Naive thymus-derived CD4-positive, alpha-beta T cell (primary cell): ENCODE data around the gene LEMD1. TPM values are rescaled to one million over a fixed set of nuclear protein-coding genes. Genes with fewer than 3 reads are reported as not detected.

Source experiments
- ATAC-seq: fragments of 150-1000 bp; cut with Tn5 transposase; 2 replicates; pipeline ENCODE4 v1.10.0; 2021; ENCODE audit warnings: mild to moderate bottlenecking, moderate library complexity
- CTCF ChIA-PET: fragments of 350-600 bp; sonication (Branson Sonifier 250); formaldehyde crosslinking; loops from one replicate; lab custom pipeline; 2021; ENCODE audit warnings: antibody characterized with exemption; lab: Charles Lee
- POLR2A ChIA-PET: fragments of 350-600 bp; sonication (Branson Sonifier 250); formaldehyde crosslinking; loops from one replicate; lab custom pipeline; 2021; ENCODE audit warnings: antibody characterized with exemption, inconsistent platforms; lab: Charles Lee
- DNase-seq, 9 donors: peaks; one replicate each; pipeline versions ENCODE4 v3.0.0 to v3.0.0-alpha.2; 2020 to 2022; ENCODE audit warnings: mixed read lengths in 1 of 9
- H3K27ac ChIP-seq: one replicate; pipeline ENCODE4 v1.7.0; 2013; ENCODE audit warnings: mild to moderate bottlenecking, low read depth, low read length, moderate library complexity
- H3K27me3 ChIP-seq, 2 donors: one replicate each; pipeline ENCODE4 v1.7.0; 2013; ENCODE audit warnings: low read length in 2 of 2, mild to moderate bottlenecking in 2 of 2, moderate library complexity in 2 of 2; ENCODE audit not compliant: control insufficient read depth in 2 of 2, insufficient read depth in 2 of 2
- H3K36me3 ChIP-seq, 3 experiments: 1 replicate in 2 of 3; 2 replicates in 1 of 3; pipeline ENCODE4 v1.7.0; 2013; ENCODE audit warnings: low read length in 3 of 3, mild to moderate bottlenecking in 3 of 3, moderate library complexity in 1 of 3; ENCODE audit not compliant: insufficient read depth in 3 of 3, control insufficient read depth in 2 of 3
- H3K4me1 ChIP-seq, 2 donors: one replicate each; pipeline ENCODE4 v1.7.0; 2013; ENCODE audit warnings: low read length in 2 of 2, mild to moderate bottlenecking in 2 of 2, moderate library complexity in 1 of 2; ENCODE audit not compliant: control insufficient read depth in 2 of 2, insufficient read depth in 2 of 2
- H3K4me3 ChIP-seq: 2 replicates; pipeline ENCODE4 v1.7.0; 2013; ENCODE audit warnings: mild to moderate bottlenecking, low read length
- H3K9me3 ChIP-seq, 3 experiments: 1 replicate in 2 of 3; 2 replicates in 1 of 3; pipeline ENCODE4 v1.7.0; 2013; ENCODE audit warnings: low read length in 3 of 3; ENCODE audit not compliant: control insufficient read depth in 2 of 3
- H3K27ac Mint-ChIP-seq, 9 donors: one replicate each; pipeline ENCODE4 v1.8.0; 2020 to 2022; ENCODE audit warnings: mixed read lengths in 9 of 9, mild to moderate bottlenecking in 8 of 9, moderate library complexity in 5 of 9, inconsistent platforms in 2 of 9
- H3K27me3 Mint-ChIP-seq, 5 donors: one replicate each; pipeline ENCODE4 v1.8.0; 2021 to 2022; ENCODE audit warnings: mixed read lengths in 5 of 5, mild to moderate bottlenecking in 1 of 5
- H3K36me3 Mint-ChIP-seq, 5 donors: one replicate each; pipeline ENCODE4 v1.8.0; 2020 to 2022; ENCODE audit warnings: mixed read lengths in 5 of 5, mild to moderate bottlenecking in 3 of 5, inconsistent platforms in 1 of 5
- H3K4me1 Mint-ChIP-seq, 7 donors: one replicate each; pipeline ENCODE4 v1.8.0; 2020 to 2022; ENCODE audit warnings: mixed read lengths in 7 of 7, mild to moderate bottlenecking in 3 of 7, inconsistent platforms in 1 of 7
- H3K4me3 Mint-ChIP-seq, 10 donors: one replicate each; pipeline ENCODE4 v1.8.0; 2020 to 2022; ENCODE audit warnings: mild to moderate bottlenecking in 10 of 10, mixed read lengths in 10 of 10, moderate library complexity in 6 of 10, inconsistent platforms in 2 of 10
- H3K9me3 Mint-ChIP-seq, 11 donors: one replicate each; pipeline ENCODE4 v1.8.0; 2020 to 2022; ENCODE audit warnings: mixed read lengths in 11 of 11, mild to moderate bottlenecking in 4 of 11, inconsistent platforms in 1 of 11, moderate library complexity in 1 of 11
- intact Hi-C, 2 donors: fragments of 100-400 bp; cut with micrococcal nuclease; formaldehyde crosslinking; loops; one replicate each; pipeline ENCODE4 v1.15.1; 2023
- polyA plus RNA-seq, 2 donors: library from polyadenylated mRNA; unstranded; fragments of 300-500 nt; fragmentation: Illumina TruSeq; gene quantifications; one replicate each; pipeline ENCODE4 v1.2.3, GENCODE V29; 2021
- total RNA-seq, 6 experiments: library from RNA in 5 of 6; stranded (reverse) in 5 of 6; gene quantifications; 1 replicate in 5 of 6; 2 replicates in 1 of 6; pipeline ENCODE4 v1.2.3 and lab custom pipeline; 2021 to 2026

Gene LEMD1
- total and polyA plus RNA-seq, 7 experiments from 2014 or later: 0.97 TPM; not detected in 6

- peaks cover 0 to 11% (median 0%) of the 10 kb centered on the region in 5 donors for H3K27me3 Mint-ChIP-seq
- H3K36me3 Mint-ChIP-seq: no peaks in the 10 kb centered on the region
- intact Hi-C loops: loop anchor here in 1 of 2 donors (5.0 kb wide), 2 partner anchors 43 to 92 kb away; no protein-coding TSS in a partner anchor
- peaks cover 17 to 25% of the 10 kb centered on the region in 2 donors for H3K4me1 ChIP-seq
- H3K27me3 ChIP-seq: no peaks in the 10 kb centered on the region
- no peak for ATAC-seq
- H3K27ac ChIP-seq: no peak overlapping the region
- H3K4me3 Mint-ChIP-seq: no peak overlapping the region
- no peak overlapping the region for H3K4me3 ChIP-seq
- ChIA-PET CTCF (no interaction called here), POLR2A (interaction anchor here (0.7 kb wide), 1 partner anchor 8 kb away, joined by 3 read pairs; no protein-coding TSS in a partner anchor)
- H3K9me3 Mint-ChIP-seq: no peaks in the 10 kb centered on the region
- peaks cover 18 to 27% (median 23%) of the 10 kb centered on the region in 7 donors for H3K4me1 Mint-ChIP-seq
- DNase-seq: no peak
- no peaks in the 10 kb centered on the region for H3K36me3 ChIP-seq
- peak overlapping the region in 1 of 9 donors; percentile 36 for H3K27ac Mint-ChIP-seq
- no peaks in the 10 kb centered on the region for H3K9me3 ChIP-seq
These were observed 22.6 kb upstream of the LEMD1 start for GRCh38 chr1:205444300-205444930.

GRCh38 chr1:205443585-205444299 lies 21.9 kb upstream of the LEMD1 start:
- no peak overlapping the region for H3K4me3 ChIP-seq
- DNase-seq (no peak), ATAC-seq (no peak)
- POLR2A ChIA-PET: interaction anchor here (0.7 kb wide), 1 partner anchor 9 kb away, joined by 3 read pairs; no protein-coding TSS in a partner anchor
- H3K4me1 Mint-ChIP-seq: peaks cover 18 to 26% (median 23%) of the 10 kb centered on the region in 7 donors
- H3K4me1 ChIP-seq: peaks cover 17 to 26% of the 10 kb centered on the region in 2 donors
- no peaks in the 10 kb centered on the region for H3K36me3 Mint-ChIP-seq
- H3K27ac Mint-ChIP-seq: no peak overlapping the region
- H3K27ac ChIP-seq: no peak overlapping the region
- CTCF ChIA-PET: no interaction called here
- no peaks in the 10 kb centered on the region for H3K9me3 Mint-ChIP-seq
- peaks cover 0 to 11% (median 0%) of the 10 kb centered on the region in 5 donors for H3K27me3 Mint-ChIP-seq
- H3K4me3 Mint-ChIP-seq: no peak overlapping the region
- intact Hi-C loops: loop anchor here in 1 of 2 donors (5.0 kb wide), 2 partner anchors 44 to 91 kb away; no protein-coding TSS in a partner anchor
- H3K9me3 ChIP-seq: no peaks in the 10 kb centered on the region
- H3K27me3 ChIP-seq: no peaks in the 10 kb centered on the region
- no peaks in the 10 kb centered on the region for H3K36me3 ChIP-seq

- POLR2A ChIA-PET: no interaction called here
- H3K4me3 ChIP-seq: no peak overlapping the region
- peak overlapping the region in 1 of 10 donors; percentile 8 for H3K4me3 Mint-ChIP-seq
- no peaks in the 10 kb centered on the region for H3K9me3 Mint-ChIP-seq
- intact Hi-C loops: loop anchor here in 1 of 2 donors (5.0 kb wide), 2 partner anchors 45 to 90 kb away; no protein-coding TSS in a partner anchor
- peaks cover 0 to 8% (median 0%) of the 10 kb centered on the region in 5 donors for H3K27me3 Mint-ChIP-seq
- DNase-seq: no peak
- H3K27ac ChIP-seq: no peak overlapping the region
- H3K27me3 ChIP-seq: no peaks in the 10 kb centered on the region
- H3K36me3 Mint-ChIP-seq: no peaks in the 10 kb centered on the region
- CTCF ChIA-PET: interaction anchor here (1.2 kb wide), 1 partner anchor 106 kb away, joined by 4 read pairs; no protein-coding TSS in a partner anchor
- H3K27ac Mint-ChIP-seq: peak overlapping the region in 1 of 9 donors; percentile 84
- H3K9me3 ChIP-seq: no peaks in the 10 kb centered on the region
- H3K4me1 ChIP-seq: peaks cover 17 to 32% of the 10 kb centered on the region in 2 donors
- no peaks in the 10 kb centered on the region for H3K36me3 ChIP-seq
- peaks cover 18 to 26% (median 23%) of the 10 kb centered on the region in 7 donors for H3K4me1 Mint-ChIP-seq
- ATAC-seq: no peak
These were observed 20.3 kb upstream of the LEMD1 start for GRCh38 chr1:205442051-205442725.

- ChIA-PET POLR2A (interaction anchor here (0.8 to 1.6 kb wide), 4 partner anchors 11 to 236 kb away, joined by 3 to 5 read pairs (median 4); no protein-coding TSS in a partner anchor), CTCF (interaction anchor here (0.9 to 1.4 kb wide), 3 partner anchors 44 to 106 kb away, joined by 4 read pairs; no protein-coding TSS in a partner anchor)
- H3K27ac Mint-ChIP-seq: peak overlapping the region in 8 of 9 donors; percentile 69 to 94 (median 86)
- intact Hi-C loops: loop anchor here in 1 of 2 donors (1.0 to 5.0 kb wide), 3 partner anchors 11 to 89 kb away; no protein-coding TSS in a partner anchor
- no peak overlapping the region for H3K27ac ChIP-seq
- H3K27me3 ChIP-seq: no peaks in the 10 kb centered on the region
- peaks cover 18 to 26% (median 23%) of the 10 kb centered on the region in 7 donors for H3K4me1 Mint-ChIP-seq
- H3K9me3 ChIP-seq: no peaks in the 10 kb centered on the region
- no peaks in the 10 kb centered on the region for H3K36me3 Mint-ChIP-seq
- H3K4me3 Mint-ChIP-seq: peak overlapping the region; percentile 79 to 90 (median 86)
- peaks cover 17 to 34% of the 10 kb centered on the region in 2 donors for H3K4me1 ChIP-seq
- DNase-seq (no peak), ATAC-seq (no peak)
- H3K9me3 Mint-ChIP-seq: no peaks in the 10 kb centered on the region
- H3K36me3 ChIP-seq: no peaks in the 10 kb centered on the region
- peaks cover 0 to 12% (median 0%) of the 10 kb centered on the region in 5 donors for H3K27me3 Mint-ChIP-seq
- H3K4me3 ChIP-seq: peak overlapping the region; percentile 52
These were observed 19.8 kb upstream of the LEMD1 start for GRCh38 chr1:205441716-205442050.

GRCh38 chr1:205441318-205441633 lies 19.4 kb upstream of the LEMD1 start:
- no peaks in the 10 kb centered on the region for H3K27me3 ChIP-seq
- no peaks in the 10 kb centered on the region for H3K9me3 ChIP-seq
- ChIA-PET CTCF (interaction anchor here (0.9 to 1.4 kb wide), 3 partner anchors 44 to 106 kb away, joined by 4 read pairs; no protein-coding TSS in a partner anchor), POLR2A (interaction anchor here (0.6 to 1.6 kb wide), 7 partner anchors 11 to 236 kb away, joined by 3 to 5 read pairs (median 3); no protein-coding TSS in a partner anchor)
- Mint-ChIP-seq H3K4me1 (peaks cover 18 to 26% (median 23%) of the 10 kb centered on the region in 7 donors), H3K9me3 (no peaks in the 10 kb centered on the region), H3K4me3 (peak overlapping the region; percentile 79 to 90 (median 86)), H3K27ac (peak overlapping the region; percentile 69 to 94 (median 86)), H3K27me3 (peaks cover 0 to 15% (median 3%) of the 10 kb centered on the region in 5 donors), H3K36me3 (no peaks in the 10 kb centered on the region)
- H3K36me3 ChIP-seq: no peaks in the 10 kb centered on the region
- no peak for DNase-seq
- H3K4me1 ChIP-seq: peaks cover 17 to 34% of the 10 kb centered on the region in 2 donors
- intact Hi-C loops: loop anchor here in 1 of 2 donors (1.0 to 5.0 kb wide), 3 partner anchors 11 to 89 kb away; no protein-coding TSS in a partner anchor
- peak overlapping the region; percentile 52 for H3K4me3 ChIP-seq
- peak overlapping the region; percentile 48 for H3K27ac ChIP-seq
- no peak for ATAC-seq
